ENCODE data around the gene RSRC1.
"Not testable (repeated sequence)": the region's sequence is repeated elsewhere in the genome, so short reads cannot be mapped to it uniquely, and the experiment has no call there.

Gene RSRC1

GRCh38 chr3:158226429-158226828 is 116.5 kb downstream of the RSRC1 start:
- ATAC-seq (ENCODE audit: insufficient read depth, low read depth) = no peak
- H3K79me2 ChIP-seq (ENCODE audit: insufficient read depth, low read length) = no peaks in the 10 kb centered on the region; the same call in 1 of the 2 replicates
- H3K4me1 ChIP-seq (ENCODE audit: insufficient read depth, low read length) = no peaks in the 10 kb centered on the region
- no peak overlapping the region for H3K4me3 ChIP-seq (ENCODE audit: low read depth in 1 of 2, low read length in 2 of 2)
- no peaks in the 10 kb centered on the region for H4K20me1 ChIP-seq (ENCODE audit: insufficient read depth, low read length)
- no peaks in the 10 kb centered on the region for H3K9me3 ChIP-seq (ENCODE audit: insufficient read depth, low read length, severe bottlenecking)
- H3K9ac ChIP-seq (ENCODE audit: low read depth, low read length) = no peak overlapping the region
- H3K27ac ChIP-seq (ENCODE audit: low read length) = no peak overlapping the region
- no peak overlapping the region for H2AFZ ChIP-seq (ENCODE audit: low read depth, low read length)
- DNase-seq = no peak
- H3K36me3 ChIP-seq (ENCODE audit: insufficient read depth, low read length) = peaks cover 14% of the 10 kb centered on the region; the same call in 1 of the 2 replicates
- H3K27me3 ChIP-seq (ENCODE audit: insufficient read depth, low read length, poor library complexity) = no peaks in the 10 kb centered on the region
- H3K4me2 ChIP-seq (ENCODE audit: insufficient read depth, low read length) = no peak overlapping the region
- TF ChIP-seq EZH2 (IDR thresholded peaks at IDR 0.05; ENCODE audit: borderline replicate concordance, low read depth, low read length, severe bottlenecking) (no peak), CTCF (IDR thresholded peaks at IDR 0.05; ENCODE audit: borderline replicate concordance, extremely low read depth, low read length, poor library complexity, severe bottlenecking) (no peak)

- H3K9ac ChIP-seq (ENCODE audit: low read depth, low read length); H3K4me1 ChIP-seq (ENCODE audit: insufficient read depth, low read length); ATAC-seq (ENCODE audit: insufficient read depth, low read depth); H3K27ac ChIP-seq (ENCODE audit: low read length); H2AFZ ChIP-seq (ENCODE audit: low read depth, low read length); H3K27me3 ChIP-seq (ENCODE audit: insufficient read depth, low read length, poor library complexity); H4K20me1 ChIP-seq (ENCODE audit: insufficient read depth, low read length); H3K4me3 ChIP-seq (ENCODE audit: low read depth in 1 of 2, low read length in 2 of 2); H3K79me2 ChIP-seq (ENCODE audit: insufficient read depth, low read length); H3K9me3 ChIP-seq (ENCODE audit: insufficient read depth, low read length, severe bottlenecking); H3K4me2 ChIP-seq (ENCODE audit: insufficient read depth, low read length); DNase-seq: not testable (repeated sequence)
- peaks cover 14% of the 10 kb centered on the region; the same call in 1 of the 2 replicates for H3K36me3 ChIP-seq (ENCODE audit: insufficient read depth, low read length)
Observed at GRCh38 chr3:158228942-158229341, 119.1 kb downstream of the RSRC1 start.

GRCh38 chr3:158233791-158234190 is 123.9 kb downstream of the RSRC1 start:
- ATAC-seq (ENCODE audit: insufficient read depth, low read depth) = no peak
- TF ChIP-seq CTCF (IDR thresholded peaks at IDR 0.05; ENCODE audit: borderline replicate concordance, extremely low read depth, low read length, poor library complexity, severe bottlenecking) = no peak
- no peak for TF ChIP-seq EZH2 (IDR thresholded peaks at IDR 0.05; ENCODE audit: borderline replicate concordance, low read depth, low read length, severe bottlenecking)

GRCh38 chr3:158244274-158244673 is 134.4 kb downstream of the RSRC1 start:
- peaks cover 5% of the 10 kb centered on the region; the same call in 1 of the 2 replicates for H3K36me3 ChIP-seq (ENCODE audit: insufficient read depth, low read length)
- no peaks in the 10 kb centered on the region for H3K9me3 ChIP-seq (ENCODE audit: insufficient read depth, low read length, severe bottlenecking)
- DNase-seq (no peak), ATAC-seq (ENCODE audit: insufficient read depth, low read depth) (no peak)
- no peak overlapping the region for H3K27ac ChIP-seq (ENCODE audit: low read length)
- TF ChIP-seq CTCF (IDR thresholded peaks at IDR 0.05; ENCODE audit: borderline replicate concordance, extremely low read depth, low read length, poor library complexity, severe bottlenecking) (no peak), EZH2 (IDR thresholded peaks at IDR 0.05; ENCODE audit: borderline replicate concordance, low read depth, low read length, severe bottlenecking) (no peak)
- no peak overlapping the region for H3K9ac ChIP-seq (ENCODE audit: low read depth, low read length)
- H3K27me3 ChIP-seq (ENCODE audit: insufficient read depth, low read length, poor library complexity) = no peaks in the 10 kb centered on the region
- H4K20me1 ChIP-seq (ENCODE audit: insufficient read depth, low read length) = no peaks in the 10 kb centered on the region
- H3K4me2 ChIP-seq (ENCODE audit: insufficient read depth, low read length) = no peak overlapping the region
- H3K79me2 ChIP-seq (ENCODE audit: insufficient read depth, low read length) = peaks cover 8% of the 10 kb centered on the region; the same call in 1 of the 2 replicates
- no peaks in the 10 kb centered on the region for H3K4me1 ChIP-seq (ENCODE audit: insufficient read depth, low read length)
- H2AFZ ChIP-seq (ENCODE audit: low read depth, low read length) = no peak overlapping the region
- no peak overlapping the region for H3K4me3 ChIP-seq (ENCODE audit: low read depth in 1 of 2, low read length in 2 of 2)

More at GRCh38 chr3:158233791-158234190, 123.9 kb downstream of the RSRC1 start:
- Histone ChIP-seq H3K79me2 (ENCODE audit: insufficient read depth, low read length) (no peaks in the 10 kb centered on the region; the same call in 1 of the 2 replicates), H3K4me3 (ENCODE audit: low read depth in 1 of 2, low read length in 2 of 2) (no peak overlapping the region), H3K4me1 (ENCODE audit: insufficient read depth, low read length) (no peaks in the 10 kb centered on the region), H3K36me3 (ENCODE audit: insufficient read depth, low read length) (peaks cover 10% of the 10 kb centered on the region; the same call in 1 of the 2 replicates), H2AFZ (ENCODE audit: low read depth, low read length) (no peak overlapping the region), H3K27ac (ENCODE audit: low read length) (no peak overlapping the region), H3K4me2 (ENCODE audit: insufficient read depth, low read length) (no peak overlapping the region), H4K20me1 (ENCODE audit: insufficient read depth, low read length) (no peaks in the 10 kb centered on the region), H3K9ac (ENCODE audit: low read depth, low read length) (no peak overlapping the region), H3K27me3 (ENCODE audit: insufficient read depth, low read length, poor library complexity) (no peaks in the 10 kb centered on the region), H3K9me3 (ENCODE audit: insufficient read depth, low read length, severe bottlenecking) (no peaks in the 10 kb centered on the region)
- DNase-seq = no peak
